Hematopoietic multipotent progenitor cell treated with erythropoietin and hydrocortisone succinate and interleukin-3 and kit ligand, for 17 days (in vitro differentiated cells): ENCODE measurements around the gene THOC1.
"Not testable (repeated sequence)": the region's sequence is repeated elsewhere in the genome, so short reads cannot be mapped to it uniquely, and the experiment has no call there.

ENCODE experiments used
- DNase-seq: peaks from one replicate; pipeline ENCODE4 v3.0.0-alpha.2; 2015; ENCODE audit warnings: low spot score

THOC1 gene

DNA sequence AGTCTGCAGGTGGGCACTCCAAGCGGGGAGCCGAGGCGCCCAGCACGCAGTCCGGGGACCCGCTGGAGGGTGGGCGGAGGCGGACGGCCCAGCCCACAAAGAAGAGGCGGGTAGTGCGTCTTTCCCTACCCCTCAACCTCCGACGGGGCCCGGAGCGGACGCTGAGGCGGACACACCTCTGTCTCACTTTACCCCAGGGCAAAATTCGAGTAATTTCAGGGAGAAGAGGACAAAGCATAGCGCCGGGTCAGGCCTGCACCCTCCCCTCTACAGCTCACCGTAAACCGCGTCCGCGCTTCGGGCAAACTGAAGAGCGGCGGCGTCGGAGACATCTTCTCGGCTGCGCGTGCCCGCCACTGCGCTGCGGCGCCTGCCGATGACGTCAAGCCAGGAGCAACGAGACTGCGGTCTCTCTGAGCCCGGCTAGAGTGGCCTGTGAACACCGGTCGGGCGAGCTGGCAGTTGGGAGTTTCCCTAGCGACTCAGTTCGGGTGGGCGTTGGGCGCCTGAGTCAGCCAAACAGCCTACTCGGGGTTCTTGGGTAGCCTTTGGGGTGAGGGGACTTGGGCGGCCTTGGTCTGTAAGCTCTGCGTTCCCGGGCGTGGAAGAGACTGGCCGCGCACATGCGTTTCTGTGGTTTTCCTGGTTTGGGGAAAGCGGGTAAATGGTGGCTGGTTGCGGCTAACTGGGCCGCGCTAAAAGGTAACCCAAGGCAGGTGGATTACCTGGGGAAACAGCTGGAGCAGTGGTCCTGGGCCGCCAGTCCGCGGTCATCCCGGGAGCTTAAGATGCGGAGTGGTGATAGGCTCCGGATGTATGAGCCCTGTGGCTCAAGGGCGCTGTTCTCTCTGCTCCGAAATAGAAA lies at the start of gene THOC1:
TSS of gene THOC1 (minus strand) at position 360 of the 865 bp plus-strand sequence. CDS start at position 332, 28 bp downstream.
- DNase-seq: peak; percentile 88

- DNase-seq: no peak
Observed at GRCh38 chr18:317618-318017, 49.8 kb upstream of the THOC1 start.

GRCh38 chr18:316393-316792 lies 48.5 kb upstream of the THOC1 start:
- no peak for DNase-seq

- no peak for DNase-seq
Observed at GRCh38 chr18:313931-314330, 46.1 kb upstream of the THOC1 start.

DNA sequence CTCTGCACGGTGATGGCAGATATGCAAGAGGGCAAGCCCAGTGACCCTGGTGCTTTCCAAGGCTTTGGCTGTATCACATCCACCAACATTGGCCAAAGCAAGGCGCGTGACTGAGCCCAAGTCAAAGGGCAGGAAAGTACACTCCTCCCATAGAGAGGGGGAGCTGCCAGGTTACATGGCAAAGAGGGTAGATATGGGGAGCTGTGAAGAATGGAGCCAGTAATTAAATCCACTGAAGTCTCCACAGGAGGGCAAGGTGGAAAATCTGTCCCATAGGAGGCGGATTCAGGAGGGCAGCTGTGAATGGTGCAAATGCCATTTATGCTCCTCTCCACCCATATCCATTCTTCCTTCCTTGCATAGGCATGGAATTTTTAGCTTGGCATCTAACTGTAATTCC lies 44.6 kb upstream of the THOC1 start:
- no peak for DNase-seq

- DNase-seq: no peak
Observed at GRCh38 chr18:310042-310441, 42.2 kb upstream of the THOC1 start.

DNA sequence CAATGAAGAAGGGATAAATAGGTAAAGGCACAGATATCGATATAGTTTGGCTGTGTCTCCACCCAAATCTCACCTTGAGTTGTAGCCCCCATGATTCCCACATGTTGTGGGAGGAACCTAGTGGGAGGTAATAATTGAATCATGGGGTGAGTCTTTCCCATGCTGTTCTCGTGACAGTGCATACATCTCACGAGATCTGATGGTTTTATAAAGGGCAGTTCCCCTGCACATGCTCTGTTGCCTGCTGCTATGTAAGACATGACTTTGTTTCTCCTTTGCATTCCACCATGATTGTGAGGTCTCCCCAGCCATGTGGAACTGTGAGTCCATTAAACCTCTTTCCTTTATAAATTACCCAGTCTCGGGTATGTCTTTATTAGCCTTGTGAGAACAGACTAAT lies 40.2 kb upstream of the THOC1 start:
- not testable (repeated sequence) for DNase-seq

DNA sequence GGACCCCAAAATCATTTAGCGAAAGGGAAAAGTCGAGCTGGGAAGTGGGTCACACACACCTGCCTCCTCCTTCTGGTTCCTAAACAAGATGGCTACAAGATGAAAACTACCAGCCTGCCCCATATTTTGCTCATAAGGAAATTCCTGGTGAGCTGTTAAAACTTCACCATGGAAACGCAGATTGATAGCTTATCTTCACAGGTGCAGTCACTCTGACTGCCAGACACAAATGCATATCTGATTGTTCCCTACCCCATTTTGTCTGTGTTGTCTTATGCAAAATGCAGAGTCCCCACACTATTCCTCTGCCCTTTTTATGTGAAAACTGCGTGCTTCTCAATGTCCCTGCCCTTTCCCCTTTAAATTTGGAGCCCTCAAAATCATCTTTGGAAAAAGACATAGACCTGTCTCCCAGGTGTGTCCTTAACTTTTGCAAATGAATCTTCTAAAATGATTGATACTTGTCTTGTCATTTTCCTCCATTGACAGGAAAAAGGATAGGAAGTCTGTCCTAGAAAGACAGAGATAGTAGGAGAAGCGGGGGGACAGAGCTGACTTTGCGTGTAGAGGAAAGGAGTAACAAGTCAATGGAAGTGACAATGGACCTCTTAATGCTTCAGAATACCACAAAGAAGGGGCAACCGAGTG lies 38.9 kb upstream of the THOC1 start:
- no peak for DNase-seq

DNA sequence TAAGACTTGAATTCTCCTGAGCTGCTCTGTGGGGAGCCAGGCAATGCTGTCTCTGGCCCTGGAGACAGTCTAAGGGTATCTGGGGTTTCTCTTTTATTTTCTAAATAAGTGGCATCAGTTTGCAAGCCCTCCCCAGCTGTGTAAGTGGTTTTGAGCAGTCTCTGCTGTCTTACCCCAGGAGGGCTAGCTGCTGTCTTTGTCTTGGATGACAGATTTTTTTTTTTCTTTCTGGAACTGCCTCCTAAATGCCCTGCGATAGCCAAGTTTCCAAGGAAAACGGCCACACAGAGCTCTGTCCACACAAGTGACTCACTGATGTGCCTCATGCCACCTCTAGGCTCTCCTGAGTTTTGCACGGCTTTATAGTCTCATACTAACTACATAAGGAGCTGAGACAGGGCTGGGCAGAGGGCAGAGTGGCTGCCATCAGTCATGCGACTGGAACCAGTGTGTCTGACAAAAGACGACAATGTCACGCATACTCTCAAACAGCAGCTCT lies 37.2 kb upstream of the THOC1 start:
- no peak for DNase-seq

DNA sequence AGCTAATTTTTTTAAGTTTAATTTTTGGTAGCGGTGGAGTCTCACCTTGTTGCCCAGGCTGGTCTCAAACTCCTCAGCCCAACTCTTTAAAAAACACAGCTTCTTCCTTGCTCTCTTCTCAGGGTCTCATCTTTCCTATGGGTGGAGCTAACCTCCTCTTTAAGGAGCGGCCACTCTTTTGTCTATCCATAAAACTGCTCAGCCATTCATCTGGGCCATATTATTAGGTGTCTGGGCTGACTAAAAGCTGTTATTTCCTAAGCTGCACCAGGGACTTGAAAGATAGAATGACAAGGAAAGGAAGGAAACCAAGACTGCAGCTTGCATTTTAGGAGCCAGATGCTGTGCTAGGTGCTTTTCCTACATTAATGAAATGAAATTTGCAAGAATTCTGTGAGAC lies 35.8 kb upstream of the THOC1 start:
- DNase-seq: no peak

- no peak for DNase-seq
Observed at GRCh38 chr18:303011-303410, 35.2 kb upstream of the THOC1 start.

GRCh38 chr18:302097-302496 lies 34.2 kb upstream of the THOC1 start:
- DNase-seq: no peak

DNA sequence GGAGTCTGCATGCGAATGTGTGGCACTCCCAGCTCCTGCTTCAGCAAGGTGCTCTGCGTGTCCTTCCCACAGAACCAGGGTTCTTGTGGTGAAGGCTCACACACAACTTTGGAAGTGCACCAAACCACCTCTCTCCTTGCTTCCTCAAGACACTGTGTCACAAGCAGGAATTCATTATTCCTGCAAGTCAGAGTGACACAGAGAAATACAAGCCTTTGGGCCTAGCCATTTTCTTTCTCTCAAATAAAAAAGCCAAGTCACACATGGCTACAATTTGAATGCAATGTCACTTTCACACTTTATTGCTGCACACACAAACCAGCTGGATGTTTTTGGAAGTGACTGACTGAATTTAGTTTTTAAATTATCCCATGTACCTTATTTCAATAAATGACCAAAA lies 30.1 kb upstream of the THOC1 start:
- no peak for DNase-seq

DNA sequence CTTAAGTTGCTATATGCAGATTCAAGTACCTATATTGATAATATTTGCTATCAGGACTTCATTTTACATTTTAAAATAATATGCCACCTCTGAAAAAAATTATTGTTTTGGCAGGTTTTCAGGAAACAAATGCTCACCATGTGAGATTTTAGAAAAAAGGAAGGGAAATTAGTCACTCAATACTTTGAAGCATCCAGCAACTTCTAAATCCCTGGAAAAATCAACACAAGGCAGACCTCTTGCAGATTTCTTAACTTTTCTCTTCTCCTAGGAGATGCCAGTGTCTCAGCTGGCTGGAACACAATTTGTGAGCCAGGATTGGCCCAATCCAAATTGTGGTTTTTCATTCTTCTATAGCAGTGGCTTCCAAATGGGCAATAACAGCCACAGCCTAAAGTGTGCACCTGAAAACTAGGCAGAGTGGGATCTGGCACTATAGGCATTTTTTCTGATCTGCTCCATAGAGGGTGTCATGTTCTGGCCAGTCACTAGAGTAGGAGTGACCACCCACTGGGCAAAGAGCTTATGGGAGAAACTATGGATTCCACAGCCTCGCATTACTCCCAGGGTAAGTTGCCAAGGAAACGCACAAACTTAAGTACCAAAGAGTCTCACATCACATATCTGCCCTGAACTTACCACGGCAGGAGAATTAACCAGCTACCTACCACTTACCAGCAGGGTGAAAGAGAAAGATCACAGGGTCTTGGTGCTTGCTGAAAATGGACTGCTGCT lies 28.1 kb upstream of the THOC1 start:
- no peak for DNase-seq

GRCh38 chr18:294566-294965 lies 26.7 kb upstream of the THOC1 start:
- no peak for DNase-seq

DNA sequence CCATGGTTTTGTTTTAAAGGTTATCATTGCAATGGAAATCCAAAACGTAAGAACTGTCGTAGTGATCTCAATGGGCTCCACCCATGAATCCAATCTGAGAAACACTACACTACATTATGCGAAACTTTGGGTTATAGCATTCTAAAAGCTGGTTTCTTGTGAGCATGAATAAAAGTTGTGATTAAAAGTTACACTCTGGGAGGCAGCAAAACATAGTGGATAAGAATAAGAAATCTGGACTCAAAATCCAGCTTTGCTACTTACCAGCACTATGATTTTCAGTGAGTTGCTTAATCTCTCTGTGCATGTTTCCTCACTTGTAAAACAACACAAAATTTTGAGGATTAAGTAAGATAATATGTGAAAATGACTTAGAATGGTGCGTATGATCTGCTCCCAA lies 25.7 kb upstream of the THOC1 start:
- no peak for DNase-seq

GRCh38 chr18:292271-292670 lies 24.4 kb upstream of the THOC1 start:
- DNase-seq: no peak

DNA sequence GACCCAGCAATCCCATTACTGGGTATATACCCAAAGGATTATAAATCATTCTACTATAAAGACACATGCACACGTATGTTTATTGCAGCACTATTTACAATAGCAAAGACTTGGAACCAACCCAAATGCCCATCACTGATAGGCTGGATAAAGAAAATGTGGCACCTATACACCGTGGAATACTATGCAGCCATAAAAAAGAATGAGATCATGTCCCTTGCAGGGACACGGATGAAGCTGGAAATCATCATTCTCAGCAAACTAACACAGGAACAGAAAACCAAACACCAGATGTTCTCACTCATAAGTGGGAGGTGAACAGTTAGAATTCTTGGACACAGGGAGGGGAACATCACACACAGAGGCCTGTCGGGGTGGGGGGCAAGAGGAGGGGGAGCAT lies 22.1 kb upstream of the THOC1 start:
- not testable (repeated sequence) for DNase-seq

DNA sequence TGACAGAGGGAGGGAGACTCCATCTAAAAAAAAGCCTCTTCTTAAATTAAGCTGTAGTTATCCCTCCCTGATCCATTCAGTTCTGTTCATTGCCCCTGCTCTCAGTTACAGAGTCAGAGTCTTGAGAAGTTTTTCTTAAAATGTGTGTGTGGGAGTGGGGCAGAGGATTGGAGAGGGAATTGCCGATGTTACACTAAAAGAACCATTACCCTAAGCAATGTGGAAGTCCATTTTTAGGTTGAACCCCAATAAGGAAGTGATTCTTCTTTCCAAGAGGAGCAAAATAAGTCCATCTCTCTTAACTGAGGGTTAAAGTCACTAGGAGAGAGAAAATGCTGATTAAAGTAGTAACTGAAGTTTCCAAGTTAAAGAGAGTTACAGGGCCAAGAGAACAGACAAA lies 21.2 kb upstream of the THOC1 start:
- no peak for DNase-seq

DNA sequence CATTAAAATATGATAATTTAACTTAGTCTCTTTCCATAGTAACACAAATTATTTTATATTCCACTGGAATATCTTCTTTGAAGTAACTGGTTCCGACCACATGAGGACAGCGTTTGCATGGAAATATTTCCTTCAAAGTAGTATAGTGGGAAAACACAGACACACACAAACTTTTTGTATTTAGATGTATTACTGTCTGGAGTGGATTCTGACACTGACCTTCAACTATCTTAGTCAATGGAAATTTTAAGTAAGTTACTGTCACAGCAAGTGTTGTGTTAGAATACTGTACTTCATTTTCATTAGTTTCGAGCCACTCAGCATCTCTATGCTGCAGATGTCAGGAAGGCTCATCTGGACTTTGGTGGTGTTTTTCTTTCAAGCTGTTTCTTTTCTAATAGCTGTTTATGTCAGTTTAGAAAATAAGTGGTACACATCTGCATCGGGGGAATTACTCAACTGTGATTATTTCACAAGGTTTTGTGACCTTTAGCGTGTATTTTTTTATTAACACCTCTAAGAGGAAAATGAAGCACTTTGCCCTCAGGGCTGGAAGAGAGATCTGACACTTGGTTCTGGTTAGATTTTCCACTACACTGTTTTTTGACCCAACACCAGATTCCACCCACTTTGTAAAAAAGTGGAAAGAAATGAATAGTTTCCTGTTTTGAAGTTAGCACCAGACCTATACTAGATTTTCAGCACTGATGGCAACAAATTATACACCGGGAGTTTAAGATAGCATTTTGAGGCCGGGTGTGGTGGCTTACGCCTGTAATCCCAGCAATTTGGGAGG lies 18.9 kb upstream of the THOC1 start:
- no peak for DNase-seq

- no peak for DNase-seq
Observed at GRCh38 chr18:285817-286216, 18.0 kb upstream of the THOC1 start.

DNA sequence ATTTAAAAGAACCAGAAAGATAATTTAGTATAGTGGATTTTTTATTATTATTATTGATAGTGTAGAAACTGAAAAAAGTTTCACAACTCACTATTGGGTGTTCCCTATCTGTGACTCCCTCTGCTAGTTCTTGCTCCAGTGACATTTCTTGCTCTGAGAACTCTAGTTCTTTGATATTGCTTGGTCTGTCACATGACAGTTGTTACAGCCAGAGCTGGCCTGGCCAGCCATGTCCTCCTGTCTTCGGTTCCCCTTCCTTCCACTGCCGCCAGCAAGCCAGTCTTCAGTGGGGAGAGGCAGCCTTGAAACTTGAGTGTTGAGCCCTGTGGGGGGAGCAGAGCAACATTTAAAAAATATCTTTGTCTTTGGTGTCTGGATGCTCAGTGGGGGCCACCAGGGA lies 7.6 kb upstream of the THOC1 start:
- DNase-seq: no peak
